GM12873 (cell line): ENCODE data around the gene AUNIP.

ENCODE experiments used
- CTCF ChIP-seq: IDR thresholded peaks from 2 replicates; pipeline ENCODE4 v1.5.1; 2012; ENCODE audit warnings: low read depth, mild to moderate bottlenecking, moderate library complexity, low read length, control low read depth; ENCODE audit not compliant: insufficient read depth; ENCODE audit errors: missing control alignments

AUNIP gene

GRCh38 chr1:25793585-25794170 is 65.6 kb downstream of the AUNIP start:
- TF ChIP-seq CTCF: no peak

- TF ChIP-seq CTCF: no peak
Measured at GRCh38 chr1:25792115-25792514, 67.1 kb downstream of the AUNIP start.

- TF ChIP-seq CTCF: no peak
Measured at GRCh38 chr1:25790472-25790871, 68.8 kb downstream of the AUNIP start.

- TF ChIP-seq CTCF: no peak
Measured at GRCh38 chr1:25787760-25788166, 71.5 kb downstream of the AUNIP start.

GRCh38 chr1:25786887-25787759 is 72.1 kb downstream of the AUNIP start:
- TF ChIP-seq CTCF: no peak

DNA sequence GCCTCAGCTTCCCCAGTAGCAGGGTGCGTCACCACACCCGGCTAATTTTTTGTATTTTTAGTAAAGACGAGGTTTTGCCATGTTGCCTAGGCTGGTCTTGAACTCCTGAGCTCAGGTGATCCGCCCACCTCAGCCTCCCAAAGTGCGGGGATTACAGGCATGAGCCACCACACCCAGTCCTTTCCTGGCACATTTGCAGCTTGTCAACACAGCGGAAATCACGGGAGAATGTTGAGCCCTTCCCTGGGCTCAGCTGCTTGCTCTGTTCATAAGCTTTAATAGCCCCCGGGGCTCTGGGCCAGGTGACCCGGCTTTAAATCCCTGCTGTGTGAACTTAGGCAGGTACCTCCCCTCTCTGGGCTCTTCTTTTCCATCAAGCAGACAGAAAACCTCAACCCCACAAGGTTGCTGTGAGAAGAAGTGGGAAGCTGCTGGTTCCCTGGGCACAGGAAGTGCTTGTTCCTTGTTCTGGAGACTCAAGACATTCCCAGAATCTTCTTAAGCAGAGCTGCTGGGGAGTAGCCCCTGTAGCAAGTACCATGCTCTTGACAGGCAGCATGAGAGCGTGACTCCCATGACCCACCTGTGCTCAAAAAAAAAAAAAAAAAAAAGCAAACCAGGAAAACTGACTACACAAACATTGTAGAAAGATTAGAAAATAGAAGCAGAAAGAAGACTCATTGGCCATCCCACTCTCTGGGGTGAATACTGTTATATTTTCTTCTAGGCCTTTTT is 73.8 kb downstream of the AUNIP start:
- TF ChIP-seq CTCF: no peak

- TF ChIP-seq CTCF: no peak
Measured at GRCh38 chr1:25784575-25785051, 74.6 kb downstream of the AUNIP start.
